CD4-positive, alpha-beta T cell treated with Interleukin-10 for 1 hour (primary cell): ENCODE measurements around the gene LMBR1L.

Experiments
- DNase-seq: peaks from one replicate; pipeline ENCODE4 v3.0.0-alpha.2; 2020

The LMBR1L gene

GRCh38 chr12:49051373-49051764 is 59.3 kb downstream of the LMBR1L start:
- no peak for DNase-seq

- DNase-seq, result no peak
Measured at GRCh38 chr12:49050507-49051372, 59.9 kb downstream of the LMBR1L start.

GRCh38 chr12:49049566-49050224 is 61.0 kb downstream of the LMBR1L start:
- no peak for DNase-seq

GRCh38 chr12:49048953-49049352 is 61.7 kb downstream of the LMBR1L start:
- no peak for DNase-seq
